ENCODE results near the gene EYS.

- TF ChIP-seq USF2 (IDR thresholded peaks at IDR 0.05; ENCODE audit: low read length) (no peak), SP4 (IDR thresholded peaks at IDR 0.05; ENCODE audit: low read length) (no peak), CTCF (IDR thresholded peaks at IDR 0.05; ENCODE audit: control extremely low read depth in 1 of 3, insufficient read depth in 1 of 3, low read depth in 1 of 3, low read length in 3 of 3) (no peak), POLR2A (IDR thresholded peaks at IDR 0.05; ENCODE audit: control extremely low read depth in 1 of 2, low read depth in 2 of 2, low read length in 2 of 2) (no peak), TCF12 (IDR thresholded peaks at IDR 0.05; ENCODE audit: low read depth, low read length) (no peak), SIN3A (conservative IDR thresholded peaks at IDR 0.05 in 1 of 2, IDR thresholded peaks at IDR 0.05 in 1 of 2; ENCODE audit: low read depth in 1 of 2, low read length in 2 of 2) (no peak), EZH2 (IDR thresholded peaks at IDR 0.05; ENCODE audit: low read depth, low read length, severe bottlenecking) (no peak), YY1 (IDR thresholded peaks at IDR 0.05; ENCODE audit: low read depth, low read length) (no peak), CHD2 (IDR thresholded peaks at IDR 0.05; ENCODE audit: low read length) (no peak)
- TF ChIP-seq, protein P1, sequence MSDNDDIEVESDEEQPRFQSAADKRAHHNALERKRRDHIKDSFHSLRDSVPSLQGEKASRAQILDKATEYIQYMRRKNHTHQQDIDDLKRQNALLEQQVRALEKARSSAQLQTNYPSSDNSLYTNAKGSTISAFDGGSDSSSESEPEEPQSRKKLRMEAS (IDR thresholded peaks at IDR 0.05): no peak
These were observed 520.2 kb downstream of the EYS start for GRCh38 chr6:65186826-65187225.

Measured in H1 (cell line).